OCI-LY7 (cell line): Measurements from ENCODE around the gene NOTO.

ENCODE experiments used
- CTCF ChIP-seq: fragments of 200-600 bp; sonication (generic); conservative IDR thresholded peaks from 2 replicates; pipeline ENCODE4 v1.5.1; 2014; ENCODE audit warnings: mild to moderate bottlenecking, antibody characterized with exemption, low read length, moderate library complexity, mixed read lengths
- EZH2phosphoT487 ChIP-seq: fragments of 200-600 bp; sonication (generic); IDR thresholded peaks from 2 replicates; pipeline ENCODE4 v1.6.1; 2018; ENCODE audit warnings: low read depth, borderline replicate concordance, mild to moderate bottlenecking, mixed run types, antibody characterized with exemption, low read length, moderate library complexity, mixed read lengths

GRCh38 chr2:73250872-73251846, 48.8 kb downstream of the NOTO start:
- TF ChIP-seq EZH2phosphoT487 (no peak), CTCF (no peak)
